HepG2 (cell line): ENCODE data around the gene JUND. TPM values are rescaled to one million over a fixed set of nuclear protein-coding genes. Genes with fewer than 3 reads are reported as not detected.

ENCODE experiments used
- AHDC1 ChIP-seq: sonication (generic); formaldehyde crosslinking; IDR thresholded peaks from 2 replicates; pipeline ENCODE4 v1.5.1; 2020; ENCODE audit warnings: mild to moderate bottlenecking, missing genetic modification reagents, borderline replicate concordance
- JUN ChIP-seq: sonication (generic); formaldehyde crosslinking; IDR thresholded peaks from 2 replicates; pipeline ENCODE4 v1.4.0; 2020; ENCODE audit warnings: mild to moderate bottlenecking, missing genetic modification reagents
- KDM6A ChIP-seq: IDR thresholded peaks from 2 replicates; pipeline ENCODE4 v1.6.1; 2016; ENCODE audit warnings: low read depth
- MIER2 ChIP-seq: IDR thresholded peaks from 2 replicates; pipeline ENCODE4 v1.6.1; 2016; ENCODE audit warnings: missing biosample characterization, missing genetic modification reagents
- MXD1 ChIP-seq: sonication (generic); formaldehyde crosslinking; IDR thresholded peaks from 2 replicates; pipeline ENCODE4 v1.4.0; 2020; ENCODE audit warnings: mild to moderate bottlenecking, missing genetic modification reagents
- THAP11 ChIP-seq: IDR thresholded peaks from 2 replicates; pipeline ENCODE4 v1.6.1; 2016; ENCODE audit warnings: missing biosample characterization, missing genetic modification reagents
- ZMYM3 ChIP-seq: sonication (generic); formaldehyde crosslinking; IDR thresholded peaks from 2 replicates; pipeline ENCODE4 v1.5.1; 2020; ENCODE audit warnings: mild to moderate bottlenecking, missing genetic modification reagents
- ZNF580 ChIP-seq: IDR thresholded peaks from 2 replicates; pipeline ENCODE4 v1.6.1; 2016; ENCODE audit warnings: low read depth, borderline replicate concordance
- ZNF598 ChIP-seq: sonication (generic); formaldehyde crosslinking; IDR thresholded peaks from 2 replicates; pipeline ENCODE4 v1.5.1; 2020; ENCODE audit warnings: mild to moderate bottlenecking, missing genetic modification reagents, borderline replicate concordance
- ZNF772 ChIP-seq: sonication (generic); formaldehyde crosslinking; IDR thresholded peaks from 2 replicates; pipeline ENCODE4 v1.5.0; 2020; ENCODE audit warnings: mild to moderate bottlenecking, missing genetic modification reagents
- polyA plus RNA-seq, 8 experiments: library from polyadenylated mRNA; depleted of rRNA in 3 of 8; stranded (reverse) in 7 of 8; unstranded in 1 of 8; fragments of >200 nt; fragmentation: Illumina TruSeq in 4 of 8; extraction: Trizol in 4 of 8; gene quantifications; 2 replicates each; pipeline versions ENCODE4 v1.2.1 to v1.2.3, GENCODE V29; 2011 to 2016; ENCODE audit warnings: low read depth in 4 of 8, missing spikeins in 1 of 8, mixed read lengths in 1 of 8; ENCODE audit not compliant: insufficient read depth in 1 of 8
- total RNA-seq, 5 experiments: library from RNA; depleted of rRNA; stranded (reverse); fragments of >200 nt; fragmentation: Illumina TruSeq; extraction: Trizol; gene quantifications; 2 replicates each; pipeline ENCODE4 v1.2.3, GENCODE V29; 2016; ENCODE audit warnings: low read depth in 1 of 5
- TF ChIP-seq, protein P1 (sequence below): sonication (generic); formaldehyde crosslinking; IDR thresholded peaks from 2 replicates; pipeline ENCODE4 v1.8.0; 2022; ENCODE audit warnings: mild to moderate bottlenecking, missing genetic modification reagents, moderate library complexity
- TF ChIP-seq, protein P2 (sequence below): sonication (generic); formaldehyde crosslinking; IDR thresholded peaks from 2 replicates; pipeline ENCODE4 v1.4.0; 2020; ENCODE audit warnings: missing genetic modification reagents
- TF ChIP-seq, protein P3 (sequence below): IDR thresholded peaks from 2 replicates; pipeline ENCODE4 v1.4.0; 2020; ENCODE audit warnings: mild to moderate bottlenecking, missing genetic modification reagents
- TF ChIP-seq, protein P4 (sequence below): IDR thresholded peaks from 2 replicates; pipeline ENCODE4 v1.6.1; 2016

The JUND gene
- total and polyA plus RNA-seq, 2 of the 13 experiments (the other 11 are each of a cell fraction or from before 2014, with no cell fraction given) = 41.2 to 59.8 TPM

DNA sequence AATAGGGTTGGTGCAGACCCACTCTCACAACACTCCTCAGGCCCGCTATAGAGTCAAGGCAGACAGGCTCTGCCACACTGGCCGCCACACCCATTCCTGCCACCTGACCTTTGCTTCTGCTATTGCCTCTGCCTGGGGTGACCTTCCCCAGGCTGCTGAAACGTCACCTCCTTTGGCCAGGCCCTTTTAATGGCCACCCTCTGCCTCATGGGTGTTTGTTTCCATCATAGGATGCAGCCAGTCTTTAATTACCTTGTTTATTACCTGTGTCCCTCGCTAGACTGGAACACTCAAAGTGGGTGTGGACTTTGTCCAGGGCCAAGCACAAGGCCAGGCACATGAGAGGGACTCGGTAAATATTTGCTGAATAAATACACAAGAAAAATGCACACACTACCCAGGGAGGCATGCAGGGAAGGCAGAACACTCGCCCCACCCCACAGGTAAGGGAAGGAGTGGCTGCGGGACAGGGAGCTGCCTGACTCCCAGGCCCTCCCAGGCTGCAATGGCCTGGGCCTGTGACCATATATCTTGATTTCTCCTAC is 38.2 kb upstream of the JUND start (continued):
- TF ChIP-seq KDM6A = peak; percentile 84
- peak; percentile 97; the same call in 1 of the 2 replicates for TF ChIP-seq ZNF580 (CRISPR knock-in tag)
- peak; percentile 61; the same call in 1 of the 2 replicates for TF ChIP-seq JUN (CRISPR knock-in tag)
- TF ChIP-seq, protein P1, sequence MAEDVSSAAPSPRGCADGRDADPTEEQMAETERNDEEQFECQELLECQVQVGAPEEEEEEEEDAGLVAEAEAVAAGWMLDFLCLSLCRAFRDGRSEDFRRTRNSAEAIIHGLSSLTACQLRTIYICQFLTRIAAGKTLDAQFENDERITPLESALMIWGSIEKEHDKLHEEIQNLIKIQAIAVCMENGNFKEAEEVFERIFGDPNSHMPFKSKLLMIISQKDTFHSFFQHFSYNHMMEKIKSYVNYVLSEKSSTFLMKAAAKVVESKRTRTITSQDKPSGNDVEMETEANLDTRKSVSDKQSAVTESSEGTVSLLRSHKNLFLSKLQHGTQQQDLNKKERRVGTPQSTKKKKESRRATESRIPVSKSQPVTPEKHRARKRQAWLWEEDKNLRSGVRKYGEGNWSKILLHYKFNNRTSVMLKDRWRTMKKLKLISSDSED (CRISPR knock-in tag) = no peak
- TF ChIP-seq, protein P2, sequence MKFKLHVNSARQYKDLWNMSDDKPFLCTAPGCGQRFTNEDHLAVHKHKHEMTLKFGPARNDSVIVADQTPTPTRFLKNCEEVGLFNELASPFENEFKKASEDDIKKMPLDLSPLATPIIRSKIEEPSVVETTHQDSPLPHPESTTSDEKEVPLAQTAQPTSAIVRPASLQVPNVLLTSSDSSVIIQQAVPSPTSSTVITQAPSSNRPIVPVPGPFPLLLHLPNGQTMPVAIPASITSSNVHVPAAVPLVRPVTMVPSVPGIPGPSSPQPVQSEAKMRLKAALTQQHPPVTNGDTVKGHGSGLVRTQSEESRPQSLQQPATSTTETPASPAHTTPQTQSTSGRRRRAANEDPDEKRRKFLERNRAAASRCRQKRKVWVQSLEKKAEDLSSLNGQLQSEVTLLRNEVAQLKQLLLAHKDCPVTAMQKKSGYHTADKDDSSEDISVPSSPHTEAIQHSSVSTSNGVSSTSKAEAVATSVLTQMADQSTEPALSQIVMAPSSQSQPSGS (CRISPR knock-in tag) = peak; percentile 88; the same call in 1 of the 2 replicates
- no peak for TF ChIP-seq MXD1 (CRISPR knock-in tag)
- TF ChIP-seq MIER2 (CRISPR knock-in tag) = peak; percentile 62; the same call in 1 of the 2 replicates
- peak; percentile 68 for TF ChIP-seq THAP11 (CRISPR knock-in tag)
- TF ChIP-seq ZNF598 (CRISPR knock-in tag) = no peak
- peak; percentile 39; the same call in 1 of the 2 replicates for TF ChIP-seq ZNF772 (CRISPR knock-in tag)
- TF ChIP-seq ZMYM3 (CRISPR knock-in tag) = peak; percentile 94
- TF ChIP-seq, protein P3, sequence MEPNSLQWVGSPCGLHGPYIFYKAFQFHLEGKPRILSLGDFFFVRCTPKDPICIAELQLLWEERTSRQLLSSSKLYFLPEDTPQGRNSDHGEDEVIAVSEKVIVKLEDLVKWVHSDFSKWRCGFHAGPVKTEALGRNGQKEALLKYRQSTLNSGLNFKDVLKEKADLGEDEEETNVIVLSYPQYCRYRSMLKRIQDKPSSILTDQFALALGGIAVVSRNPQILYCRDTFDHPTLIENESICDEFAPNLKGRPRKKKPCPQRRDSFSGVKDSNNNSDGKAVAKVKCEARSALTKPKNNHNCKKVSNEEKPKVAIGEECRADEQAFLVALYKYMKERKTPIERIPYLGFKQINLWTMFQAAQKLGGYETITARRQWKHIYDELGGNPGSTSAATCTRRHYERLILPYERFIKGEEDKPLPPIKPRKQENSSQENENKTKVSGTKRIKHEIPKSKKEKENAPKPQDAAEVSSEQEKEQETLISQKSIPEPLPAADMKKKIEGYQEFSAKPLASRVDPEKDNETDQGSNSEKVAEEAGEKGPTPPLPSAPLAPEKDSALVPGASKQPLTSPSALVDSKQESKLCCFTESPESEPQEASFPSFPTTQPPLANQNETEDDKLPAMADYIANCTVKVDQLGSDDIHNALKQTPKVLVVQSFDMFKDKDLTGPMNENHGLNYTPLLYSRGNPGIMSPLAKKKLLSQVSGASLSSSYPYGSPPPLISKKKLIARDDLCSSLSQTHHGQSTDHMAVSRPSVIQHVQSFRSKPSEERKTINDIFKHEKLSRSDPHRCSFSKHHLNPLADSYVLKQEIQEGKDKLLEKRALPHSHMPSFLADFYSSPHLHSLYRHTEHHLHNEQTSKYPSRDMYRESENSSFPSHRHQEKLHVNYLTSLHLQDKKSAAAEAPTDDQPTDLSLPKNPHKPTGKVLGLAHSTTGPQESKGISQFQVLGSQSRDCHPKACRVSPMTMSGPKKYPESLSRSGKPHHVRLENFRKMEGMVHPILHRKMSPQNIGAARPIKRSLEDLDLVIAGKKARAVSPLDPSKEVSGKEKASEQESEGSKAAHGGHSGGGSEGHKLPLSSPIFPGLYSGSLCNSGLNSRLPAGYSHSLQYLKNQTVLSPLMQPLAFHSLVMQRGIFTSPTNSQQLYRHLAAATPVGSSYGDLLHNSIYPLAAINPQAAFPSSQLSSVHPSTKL (CRISPR knock-in tag) = peak; percentile 91
- no peak; the same call in 1 of the 2 replicates for TF ChIP-seq AHDC1
- TF ChIP-seq, protein P4, sequence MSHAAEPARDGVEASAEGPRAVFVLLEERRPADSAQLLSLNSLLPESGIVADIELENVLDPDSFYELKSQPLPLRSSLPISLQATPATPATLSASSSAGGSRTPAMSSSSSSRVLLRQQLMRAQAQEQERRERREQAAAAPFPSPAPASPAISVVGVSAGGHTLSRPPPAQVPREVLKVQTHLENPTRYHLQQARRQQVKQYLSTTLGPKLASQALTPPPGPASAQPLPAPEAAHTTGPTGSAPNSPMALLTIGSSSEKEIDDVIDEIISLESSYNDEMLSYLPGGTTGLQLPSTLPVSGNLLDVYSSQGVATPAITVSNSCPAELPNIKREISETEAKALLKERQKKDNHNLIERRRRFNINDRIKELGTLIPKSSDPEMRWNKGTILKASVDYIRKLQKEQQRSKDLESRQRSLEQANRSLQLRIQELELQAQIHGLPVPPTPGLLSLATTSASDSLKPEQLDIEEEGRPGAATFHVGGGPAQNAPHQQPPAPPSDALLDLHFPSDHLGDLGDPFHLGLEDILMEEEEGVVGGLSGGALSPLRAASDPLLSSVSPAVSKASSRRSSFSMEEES = peak; percentile 95
